OCI-LY7 (cell line): ENCODE results near the gene HTR5A. TPM values are rescaled to one million over a fixed set of nuclear protein-coding genes. Genes with fewer than 3 reads are reported as not detected.

ENCODE experiments used
- BruUV-seq: library from RNA; stranded (reverse); fragments of 400-500 nt; replicated peaks from 2 replicates; lab custom pipeline; 2021; lab: Mats Ljungman, UMichigan
- CTCF ChIA-PET: fragments of 300-600 bp; sonication (Branson Sonifier 250); formaldehyde crosslinking; loops from one replicate; lab custom pipeline; 2022; ENCODE audit warnings: antibody characterized with exemption; ENCODE audit not compliant: unreplicated experiment; lab: Charles Lee
- POLR2A ChIA-PET: fragments of 300-600 bp; sonication (Branson Sonifier 250); formaldehyde crosslinking; loops from one replicate; lab custom pipeline; 2022; ENCODE audit warnings: antibody characterized with exemption; lab: Charles Lee
- DNase-seq: peaks from one replicate; pipeline ENCODE4 v3.0.0-alpha.2; 2015; ENCODE audit warnings: low spot score
- H2AFZ ChIP-seq: fragments of 200-600 bp; sonication (generic), shearing (Covaris generic); 2 replicates; pipeline ENCODE4 v1.6.1; 2014; ENCODE audit warnings: mild to moderate bottlenecking, antibody characterized with exemption, low read length, moderate library complexity
- H3K27ac ChIP-seq: fragments of 200-600 bp; sonication (generic); 2 replicates; pipeline ENCODE4 v1.5.1; 2014; ENCODE audit warnings: mixed run types, low read depth, mild to moderate bottlenecking, moderate library complexity, low read length, inconsistent platforms; ENCODE audit not compliant: poor library complexity, severe bottlenecking
- H3K36me3 ChIP-seq: fragments of 200-600 bp; sonication (generic); 2 replicates; pipeline ENCODE4 v1.6.1; 2014; ENCODE audit warnings: mild to moderate bottlenecking, antibody characterized with exemption, low read length, moderate library complexity, mixed read lengths; ENCODE audit not compliant: insufficient read depth
- H3K4me1 ChIP-seq: fragments of 200-600 bp; sonication (generic); 2 replicates; pipeline ENCODE4 v1.5.1; 2014; ENCODE audit warnings: mild to moderate bottlenecking, low read length; ENCODE audit not compliant: insufficient read depth, poor library complexity, severe bottlenecking
- H3K4me2 ChIP-seq: fragments of 200-600 bp; sonication (generic); 2 replicates; pipeline ENCODE4 v1.6.1; 2014; ENCODE audit warnings: mild to moderate bottlenecking, low read length
- H3K4me3 ChIP-seq: fragments of 200-600 bp; sonication (generic); 2 replicates; pipeline ENCODE4 v1.5.1; 2014; ENCODE audit warnings: mild to moderate bottlenecking, low read depth, low read length; ENCODE audit not compliant: poor library complexity, severe bottlenecking
- H3K79me2 ChIP-seq: fragments of 200-600 bp; sonication (generic); 2 replicates; pipeline ENCODE4 v1.6.1; 2016; ENCODE audit warnings: low read depth, mild to moderate bottlenecking, low read length, moderate library complexity, mixed read lengths; ENCODE audit not compliant: insufficient read depth
- H3K9me2 ChIP-seq: fragments of 200-600 bp; sonication (generic); 2 replicates; pipeline ENCODE4 v1.6.1; 2016; ENCODE audit warnings: mild to moderate bottlenecking, low read length, mixed read lengths; ENCODE audit not compliant: insufficient read depth
- H3K9me3 ChIP-seq: fragments of 200-600 bp; sonication (generic); 2 replicates; pipeline ENCODE4 v1.6.1; 2014; ENCODE audit warnings: mild to moderate bottlenecking, mixed run types, low read length, mixed read lengths
- H4K20me1 ChIP-seq: fragments of 200-600 bp; sonication (generic); 2 replicates; pipeline ENCODE4 v1.6.1; 2014; ENCODE audit warnings: mild to moderate bottlenecking, antibody characterized with exemption, low read length, moderate library complexity, mixed read lengths; ENCODE audit not compliant: insufficient read depth
- EZH2phosphoT487 ChIP-seq: fragments of 200-600 bp; sonication (generic); IDR thresholded peaks from 2 replicates; pipeline ENCODE4 v1.6.1; 2018; ENCODE audit warnings: low read depth, borderline replicate concordance, mild to moderate bottlenecking, mixed run types, antibody characterized with exemption, low read length, moderate library complexity, mixed read lengths
- intact Hi-C: fragments of 100-400 bp; cut with micrococcal nuclease; formaldehyde crosslinking; loops from one replicate; pipeline ENCODE4 v1.10.0; 2022; ENCODE audit not compliant: unreplicated experiment
- total RNA-seq, 2 experiments: library from RNA; depleted of rRNA in 1 of 2; stranded (reverse); fragments of >200 nt in 1 of 2; shearing (Covaris generic) in 1 of 2; gene quantifications; 2 replicates each; pipeline ENCODE4 v1.2.3, GENCODE V29; 2014 to 2022
- TF ChIP-seq, protein P1 (sequence below): fragments of 200-600 bp; sonication (generic); conservative IDR thresholded peaks from 2 replicates; pipeline ENCODE4 v1.5.1; 2014; ENCODE audit warnings: mild to moderate bottlenecking, antibody characterized with exemption, low read length, moderate library complexity, mixed read lengths

The HTR5A gene
- total RNA-seq, 2 experiments from 2014 or later = not detected

DNA sequence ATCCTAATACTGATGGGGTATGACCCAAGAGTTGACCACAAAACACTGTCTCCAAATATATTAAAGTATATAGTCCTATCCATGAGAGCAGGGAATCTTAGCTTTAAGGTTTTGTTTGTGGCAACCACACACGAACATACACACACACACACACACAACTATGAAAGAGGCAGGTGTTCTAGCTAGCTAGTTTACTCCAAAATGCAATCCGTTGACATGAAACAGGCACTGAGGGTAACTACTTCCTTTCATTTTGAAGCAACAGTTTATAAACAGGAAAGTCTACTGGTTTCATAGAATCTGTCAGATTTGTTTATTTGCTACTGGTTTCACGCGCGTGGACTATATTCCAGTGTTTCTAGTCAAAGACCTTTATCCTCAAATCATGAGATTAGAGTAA lies 14.8 kb downstream of the HTR5A start:
- Histone ChIP-seq H3K79me2 (no peaks in the 10 kb centered on the region), H4K20me1 (no peaks in the 10 kb centered on the region), H3K4me1 (no peaks in the 10 kb centered on the region), H3K9me2 (no peaks in the 10 kb centered on the region), H3K9me3 (no peaks in the 10 kb centered on the region), H2AFZ (no peak overlapping the region), H3K36me3 (no peaks in the 10 kb centered on the region), H3K4me2 (no peak overlapping the region), H3K4me3 (no peak overlapping the region), H3K27ac (no peak overlapping the region)
- intact Hi-C loops = no loop called here
- POLR2A ChIA-PET = no interaction called here
- CTCF ChIA-PET = no interaction called here
- DNase-seq = no peak
- BruUV-seq = no TSS peak
- TF ChIP-seq, protein P1, sequence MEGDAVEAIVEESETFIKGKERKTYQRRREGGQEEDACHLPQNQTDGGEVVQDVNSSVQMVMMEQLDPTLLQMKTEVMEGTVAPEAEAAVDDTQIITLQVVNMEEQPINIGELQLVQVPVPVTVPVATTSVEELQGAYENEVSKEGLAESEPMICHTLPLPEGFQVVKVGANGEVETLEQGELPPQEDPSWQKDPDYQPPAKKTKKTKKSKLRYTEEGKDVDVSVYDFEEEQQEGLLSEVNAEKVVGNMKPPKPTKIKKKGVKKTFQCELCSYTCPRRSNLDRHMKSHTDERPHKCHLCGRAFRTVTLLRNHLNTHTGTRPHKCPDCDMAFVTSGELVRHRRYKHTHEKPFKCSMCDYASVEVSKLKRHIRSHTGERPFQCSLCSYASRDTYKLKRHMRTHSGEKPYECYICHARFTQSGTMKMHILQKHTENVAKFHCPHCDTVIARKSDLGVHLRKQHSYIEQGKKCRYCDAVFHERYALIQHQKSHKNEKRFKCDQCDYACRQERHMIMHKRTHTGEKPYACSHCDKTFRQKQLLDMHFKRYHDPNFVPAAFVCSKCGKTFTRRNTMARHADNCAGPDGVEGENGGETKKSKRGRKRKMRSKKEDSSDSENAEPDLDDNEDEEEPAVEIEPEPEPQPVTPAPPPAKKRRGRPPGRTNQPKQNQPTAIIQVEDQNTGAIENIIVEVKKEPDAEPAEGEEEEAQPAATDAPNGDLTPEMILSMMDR = no peak
- no peak for TF ChIP-seq EZH2phosphoT487

DNA sequence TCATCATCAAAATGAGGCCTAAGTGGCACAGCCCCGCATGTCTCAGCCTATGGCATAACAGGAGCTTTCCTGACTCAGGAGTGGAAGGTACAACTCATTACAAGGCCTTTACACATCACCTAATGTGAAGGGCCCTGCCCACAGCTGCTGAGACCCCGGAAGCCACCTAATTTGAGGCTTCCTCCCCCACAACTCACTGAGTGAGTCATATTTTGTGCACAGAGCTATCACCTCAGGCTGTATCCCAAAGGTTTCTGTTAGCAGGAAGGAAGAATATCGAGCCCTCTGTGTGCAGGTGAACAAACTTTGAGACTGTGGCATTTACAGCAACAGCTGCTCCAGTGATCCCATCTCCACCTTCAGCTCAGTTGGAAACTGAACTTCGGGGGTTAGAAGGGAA lies 20.6 kb downstream of the HTR5A start:
- H3K9me3 ChIP-seq = no peaks in the 10 kb centered on the region
- DNase-seq = no peak
- no peak overlapping the region for H3K4me2 ChIP-seq
- intact Hi-C loops = no loop called here
- H3K79me2 ChIP-seq = no peaks in the 10 kb centered on the region
- POLR2A ChIA-PET = interaction anchor here (0.6 kb wide), 1 partner anchor 158 kb away, joined by 3 read pairs; no protein-coding TSS in a partner anchor
- no peak overlapping the region for H3K4me3 ChIP-seq
- no peaks in the 10 kb centered on the region for H3K9me2 ChIP-seq
- no peaks in the 10 kb centered on the region for H3K36me3 ChIP-seq
- H2AFZ ChIP-seq = no peak overlapping the region
- H3K27ac ChIP-seq = no peak overlapping the region
- no peaks in the 10 kb centered on the region for H3K4me1 ChIP-seq
- H4K20me1 ChIP-seq = no peaks in the 10 kb centered on the region
- no TSS peak for BruUV-seq
- no peak for TF ChIP-seq EZH2phosphoT487
- TF ChIP-seq, protein P1 = no peak
- CTCF ChIA-PET = no interaction called here

- TF ChIP-seq, protein P1 = no peak
- no peak for TF ChIP-seq EZH2phosphoT487
- ChIA-PET POLR2A (interaction anchor here (0.5 kb wide), 1 partner anchor 338 kb away, joined by 3 read pairs; no protein-coding TSS in a partner anchor), CTCF (no interaction called here)
- H3K9me2 ChIP-seq = no peaks in the 10 kb centered on the region
- H3K9me3 ChIP-seq = no peaks in the 10 kb centered on the region
- no peaks in the 10 kb centered on the region for H3K36me3 ChIP-seq
- intact Hi-C loops = no loop called here
- no peak for DNase-seq
- H2AFZ ChIP-seq = no peak overlapping the region
- H3K4me1 ChIP-seq = no peaks in the 10 kb centered on the region
- H4K20me1 ChIP-seq = no peaks in the 10 kb centered on the region
- no TSS peak for BruUV-seq
- no peak overlapping the region for H3K27ac ChIP-seq
- H3K4me3 ChIP-seq = no peak overlapping the region
- no peak overlapping the region for H3K4me2 ChIP-seq
- no peaks in the 10 kb centered on the region for H3K79me2 ChIP-seq
These were observed 23.5 kb downstream of the HTR5A start for GRCh38 chr7:155093596-155093995.
